ENCODE data around the gene STAB1.

The STAB1 gene

DNA sequence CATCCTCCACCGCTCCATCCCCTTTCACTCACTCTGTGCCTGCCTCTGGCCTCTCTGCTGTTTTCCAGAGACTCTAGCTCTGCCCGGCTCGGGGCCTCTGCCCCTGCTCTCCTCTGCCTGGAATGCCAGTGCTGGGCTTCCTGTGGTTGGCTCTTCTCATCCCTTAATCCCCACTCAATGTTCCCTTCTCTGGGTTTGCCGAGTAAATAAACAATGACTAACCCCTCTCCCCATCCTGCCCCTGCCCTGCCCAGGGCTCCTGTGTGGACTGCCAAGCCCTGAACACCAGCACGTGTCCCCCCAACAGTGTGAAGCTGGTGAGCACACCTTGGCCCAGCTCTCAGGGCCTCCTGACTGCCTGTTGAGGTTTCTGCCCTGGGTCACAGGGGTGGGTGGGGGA, 12.2 kb downstream of the STAB1 start:
- no peak for DNase-seq

DNA sequence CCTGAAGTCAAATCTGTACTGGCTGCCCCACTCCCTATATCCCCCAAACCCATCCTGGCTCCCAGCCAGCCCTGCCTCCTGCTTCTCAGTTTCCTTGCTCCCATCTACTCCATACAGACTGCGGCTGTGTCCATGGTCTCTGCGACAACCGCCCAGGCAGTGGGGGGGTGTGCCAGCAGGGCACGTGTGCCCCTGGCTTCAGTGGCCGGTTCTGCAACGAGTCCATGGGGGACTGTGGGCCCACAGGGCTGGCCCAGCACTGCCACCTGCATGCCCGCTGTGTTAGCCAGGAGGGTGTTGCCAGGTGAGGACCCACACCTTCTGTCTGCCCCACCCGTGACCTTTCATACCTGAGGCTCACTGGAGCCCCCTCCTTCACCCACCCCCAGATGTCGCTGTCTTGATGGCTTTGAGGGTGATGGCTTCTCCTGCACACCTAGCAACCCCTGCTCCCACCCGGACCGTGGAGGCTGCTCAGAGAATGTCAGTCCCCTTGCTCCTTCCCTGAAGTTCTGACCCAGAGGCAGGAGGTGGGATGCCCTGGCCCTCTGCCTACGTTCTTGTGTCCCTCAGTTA, 14.7 kb downstream of the STAB1 start:
- no peak for DNase-seq

DNA sequence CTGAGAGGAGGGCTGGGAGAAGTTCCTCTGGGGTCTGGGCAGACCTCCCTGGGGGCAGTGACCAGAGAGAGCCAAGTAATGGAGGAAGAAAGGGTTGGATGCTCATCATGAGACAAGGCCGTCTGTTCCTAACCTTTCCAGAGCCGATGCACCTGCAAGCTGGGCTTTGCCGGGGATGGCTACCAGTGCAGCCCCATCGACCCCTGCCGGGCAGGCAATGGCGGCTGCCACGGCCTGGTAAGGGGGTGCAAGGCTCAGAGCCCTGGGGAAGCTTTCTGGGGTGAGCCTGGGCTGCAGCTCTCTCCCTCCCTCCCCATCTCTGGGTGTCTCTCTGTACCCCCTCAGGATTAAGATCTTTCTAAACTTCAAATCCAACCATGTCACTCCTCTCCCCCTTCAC, 16.4 kb downstream of the STAB1 start:
- DNase-seq = no peak

GRCh38 chr3:52512105-52512504, 17.0 kb downstream of the STAB1 start:
- no peak for DNase-seq

DNA sequence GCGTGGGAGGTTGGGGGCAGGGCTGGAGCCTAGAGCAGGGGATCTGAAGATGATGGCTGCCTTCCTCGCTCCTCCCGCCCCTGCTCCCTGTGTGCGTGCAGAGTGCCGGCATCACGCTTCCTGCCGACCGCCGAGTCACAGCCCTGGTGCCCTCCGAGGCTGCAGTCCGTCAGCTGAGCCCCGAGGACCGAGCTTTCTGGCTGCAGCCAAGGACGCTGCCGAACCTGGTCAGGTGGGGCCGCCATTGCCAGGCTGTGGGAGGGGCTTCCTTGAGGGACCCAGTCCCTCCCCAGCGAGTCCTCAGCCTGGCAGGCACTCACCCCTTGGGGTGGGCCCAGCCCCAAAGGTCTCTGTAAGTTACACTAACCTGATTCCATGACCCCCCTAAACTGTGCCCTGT, 17.6 kb downstream of the STAB1 start:
- DNase-seq = no peak

GRCh38 chr3:52513281-52513680, 18.1 kb downstream of the STAB1 start:
- DNase-seq = no peak

- no peak for DNase-seq
Measured at GRCh38 chr3:52514576-52514975, 19.4 kb downstream of the STAB1 start.

- no peak for DNase-seq
Measured at GRCh38 chr3:52515192-52515591, 20.1 kb downstream of the STAB1 start.

DNA sequence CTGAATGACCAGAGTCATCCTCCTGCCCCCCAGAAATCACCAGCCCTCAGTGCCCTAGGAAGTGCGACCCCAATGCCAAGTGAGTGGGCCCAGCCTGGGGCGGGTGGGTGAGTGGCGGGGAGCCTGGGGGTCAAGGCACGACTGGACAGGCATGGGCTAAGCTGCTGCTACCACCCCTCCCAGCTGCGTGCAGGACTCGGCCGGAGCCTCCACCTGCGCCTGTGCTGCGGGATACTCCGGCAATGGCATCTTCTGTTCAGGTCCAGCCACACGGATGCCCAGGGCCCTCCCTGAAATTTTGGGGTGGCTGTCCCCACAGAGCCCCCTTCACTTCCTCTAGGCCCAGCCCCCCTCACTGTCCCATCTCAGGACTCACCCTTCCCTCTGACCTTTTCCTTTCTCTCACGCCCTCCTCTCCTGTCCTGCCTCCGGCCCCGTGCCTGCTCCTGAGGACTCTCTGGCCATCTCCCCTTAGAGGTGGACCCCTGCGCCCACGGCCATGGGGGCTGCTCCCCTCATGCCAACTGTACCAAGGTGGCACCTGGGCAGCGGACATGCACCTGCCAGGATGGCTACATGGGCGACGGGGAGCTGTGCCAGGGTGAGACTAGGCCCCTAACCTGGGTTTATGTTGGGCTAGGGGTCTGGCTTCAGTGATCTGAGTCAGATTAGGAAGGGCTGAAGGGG, 21.5 kb downstream of the STAB1 start:
- DNase-seq = no peak

GRCh38 chr3:52517796-52518722, 22.9 kb downstream of the STAB1 start:
- no peak for DNase-seq

- no peak for DNase-seq
Measured at GRCh38 chr3:52518723-52519444, 23.7 kb downstream of the STAB1 start.

- no peak for DNase-seq
Measured at GRCh38 chr3:52519445-52520140, 24.5 kb downstream of the STAB1 start.

DNA sequence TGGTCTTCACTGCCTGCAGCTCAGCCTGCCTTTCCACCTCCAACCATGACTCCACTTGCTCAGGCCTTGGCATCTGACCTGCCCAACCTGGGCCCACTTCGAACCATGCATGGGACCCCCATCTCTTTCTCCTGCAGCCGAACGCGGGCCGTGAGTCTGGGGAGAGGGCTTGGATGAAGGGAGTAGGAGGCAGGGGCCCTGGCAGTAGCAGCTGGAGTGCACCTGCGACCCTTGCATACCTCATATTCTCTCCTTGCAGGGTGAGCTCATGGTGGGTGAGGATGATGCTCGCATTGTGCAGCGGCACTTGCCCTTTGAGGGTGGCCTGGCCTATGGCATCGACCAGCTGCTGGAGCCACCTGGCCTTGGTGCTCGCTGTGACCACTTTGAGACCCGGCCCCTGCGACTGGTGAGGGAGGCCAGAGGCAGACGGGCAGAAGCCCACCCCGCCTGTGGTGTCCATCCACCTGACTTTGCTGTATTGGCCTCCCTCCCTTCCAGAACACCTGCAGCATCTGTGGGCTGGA, 25.1 kb downstream of the STAB1 start:
- no peak for DNase-seq

GRCh38 chr3:52520716-52521487, 25.8 kb downstream of the STAB1 start:
- no peak for DNase-seq

- no peak for DNase-seq
Measured at GRCh38 chr3:52521488-52521824, 26.3 kb downstream of the STAB1 start.

- DNase-seq = no peak
Measured at GRCh38 chr3:52521881-52522650, 26.9 kb downstream of the STAB1 start.

DNA sequence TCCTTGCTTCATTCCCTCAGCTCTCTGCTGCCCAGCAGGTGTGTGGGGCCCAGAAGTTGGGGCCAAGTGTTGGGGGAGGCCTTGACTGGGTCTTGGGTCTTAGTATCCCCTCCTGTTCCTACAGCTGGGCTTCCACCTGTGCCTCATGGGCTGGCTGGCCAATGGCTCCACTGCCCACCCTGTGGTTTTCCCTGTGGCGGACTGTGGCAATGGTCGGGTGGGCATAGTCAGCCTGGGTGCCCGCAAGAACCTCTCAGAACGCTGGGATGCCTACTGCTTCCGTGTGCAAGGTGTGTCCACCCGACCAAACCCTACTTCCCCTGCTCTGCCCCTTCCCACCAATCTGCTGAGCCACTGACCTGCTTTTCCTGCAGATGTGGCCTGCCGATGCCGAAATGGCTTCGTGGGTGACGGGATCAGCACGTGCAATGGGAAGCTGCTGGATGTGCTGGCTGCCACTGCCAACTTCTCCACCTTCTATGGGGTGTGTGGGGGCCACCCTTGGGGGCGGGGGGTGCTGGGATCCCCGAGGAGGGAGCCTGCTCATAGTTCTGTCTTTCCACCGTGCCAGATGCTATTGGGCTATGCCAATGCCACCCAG, 27.6 kb downstream of the STAB1 start:
- DNase-seq = no peak

GRCh38 chr3:52523386-52524257, 28.5 kb downstream of the STAB1 start:
- DNase-seq = no peak

- DNase-seq = no peak
Measured at GRCh38 chr3:52524258-52524751, 29.2 kb downstream of the STAB1 start.
